CD14-positive monocyte (primary cell): ENCODE measurements around the gene RASAL2. TPM values are rescaled to one million over a fixed set of nuclear protein-coding genes. Genes with fewer than 3 reads are reported as not detected.

Experiments used
- DNase-seq, 3 donors: peaks; one replicate each; pipeline ENCODE4 v3.0.0-alpha.2; 2011 to 2022
- H2AFZ ChIP-seq: 2 replicates; pipeline ENCODE4 v1.6.0; 2012; ENCODE audit warnings: mild to moderate bottlenecking, low read depth, low read length, inconsistent platforms; ENCODE audit not compliant: insufficient read depth, poor library complexity, severe bottlenecking
- H3K27ac ChIP-seq, 2 donors: 1 replicate in 1 of 2; 2 replicates in 1 of 2; pipeline ENCODE4 v1.5.1; 2012 to 2013; ENCODE audit warnings: low read length in 2 of 2, control low read depth in 1 of 2, inconsistent platforms in 1 of 2, low read depth in 1 of 2, mild to moderate bottlenecking in 1 of 2
- H3K27me3 ChIP-seq, 2 donors: one replicate each; pipeline versions ENCODE4 v1.6.0 to v1.6.1; 2011 to 2013; ENCODE audit warnings: low read length in 2 of 2; ENCODE audit not compliant: control insufficient read depth in 2 of 2, insufficient read depth in 2 of 2
- H3K36me3 ChIP-seq, 2 donors: replicated peaks in 1 of 2; 1 replicate in 1 of 2; 2 replicates in 1 of 2; pipeline versions ENCODE4 v1.5.1 to v1.6.1; 2012 to 2013; ENCODE audit warnings: low read length in 2 of 2, control low read depth in 1 of 2, inconsistent platforms in 1 of 2, mild to moderate bottlenecking in 1 of 2; ENCODE audit not compliant: insufficient read depth in 2 of 2, control insufficient read depth in 1 of 2
- H3K4me1 ChIP-seq, 2 donors: 1 replicate in 1 of 2; 2 replicates in 1 of 2; pipeline versions ENCODE4 v1.5.1 to v1.6.1; 2012 to 2013; ENCODE audit warnings: low read length in 2 of 2, control low read depth in 1 of 2, inconsistent platforms in 1 of 2, mild to moderate bottlenecking in 1 of 2, moderate library complexity in 1 of 2; ENCODE audit not compliant: insufficient read depth in 2 of 2, control insufficient read depth in 1 of 2
- H3K4me2 ChIP-seq: replicated peaks from 2 replicates; pipeline ENCODE3; 2012; ENCODE audit warnings: low read length, moderate library complexity, mild to moderate bottlenecking; ENCODE audit not compliant: poor library complexity, severe bottlenecking; ENCODE audit errors: extremely low read depth
- H3K4me3 ChIP-seq, 3 experiments: fragments of 200-600 bp in 1 of 3; sonication (generic) in 1 of 3; replicated peaks in 1 of 3; 1 replicate in 2 of 3; 2 replicates in 1 of 3; pipeline ENCODE4 v1.5.1; 2011 to 2013; ENCODE audit warnings: low read length in 3 of 3, mild to moderate bottlenecking in 3 of 3, control low read depth in 2 of 3, low read depth in 2 of 3, inconsistent platforms in 1 of 3, moderate library complexity in 1 of 3
- H3K79me2 ChIP-seq: 2 replicates; pipeline ENCODE4 v1.6.0; 2012; ENCODE audit warnings: mild to moderate bottlenecking, control low read depth, inconsistent platforms, low read length, moderate library complexity; ENCODE audit not compliant: insufficient read depth
- H3K9ac ChIP-seq: 2 replicates; pipeline ENCODE4 v1.6.0; 2017; ENCODE audit warnings: low read length, mild to moderate bottlenecking; ENCODE audit not compliant: insufficient read depth, poor library complexity, severe bottlenecking
- H3K9me3 ChIP-seq, 2 donors: replicated peaks in 1 of 2; 1 replicate in 1 of 2; 2 replicates in 1 of 2; pipeline versions ENCODE4 v1.5.1 to v1.6.1; 2012 to 2013; ENCODE audit warnings: low read length in 2 of 2, control low read depth in 1 of 2; ENCODE audit not compliant: control insufficient read depth in 1 of 2, insufficient read depth in 1 of 2
- H4K20me1 ChIP-seq: 2 replicates; pipeline ENCODE4 v1.6.0; 2012; ENCODE audit warnings: mild to moderate bottlenecking, low read length, control low read depth, moderate library complexity; ENCODE audit not compliant: insufficient read depth
- H3K27ac Mint-ChIP-seq, 7 donors: one replicate each; pipeline ENCODE4 v1.8.0; 2020; ENCODE audit warnings: mild to moderate bottlenecking in 7 of 7, mixed read lengths in 7 of 7, moderate library complexity in 6 of 7, inconsistent platforms in 2 of 7
- H3K27me3 Mint-ChIP-seq, 3 donors: one replicate each; pipeline ENCODE4 v1.8.0; 2021 to 2022; ENCODE audit warnings: low read depth in 3 of 3, mild to moderate bottlenecking in 3 of 3, mixed read lengths in 3 of 3, moderate library complexity in 3 of 3, inconsistent platforms in 1 of 3
- H3K36me3 Mint-ChIP-seq, 2 donors: one replicate each; pipeline ENCODE4 v1.8.0; 2020; ENCODE audit warnings: mixed read lengths in 2 of 2, inconsistent platforms in 1 of 2, mild to moderate bottlenecking in 1 of 2
- H3K4me1 Mint-ChIP-seq: one replicate; pipeline ENCODE4 v1.8.0; 2020; ENCODE audit warnings: mild to moderate bottlenecking, mixed read lengths
- H3K4me3 Mint-ChIP-seq, 2 donors: one replicate each; pipeline ENCODE4 v1.8.0; 2020; ENCODE audit warnings: mild to moderate bottlenecking in 2 of 2, mixed read lengths in 2 of 2, moderate library complexity in 1 of 2
- H3K9me3 Mint-ChIP-seq, 7 donors: one replicate each; pipeline ENCODE4 v1.8.0; 2020 to 2022; ENCODE audit warnings: mixed read lengths in 7 of 7, mild to moderate bottlenecking in 6 of 7, moderate library complexity in 6 of 7, inconsistent platforms in 2 of 7
- CTCF ChIP-seq: fragments of 200-600 bp; IDR thresholded peaks from one replicate; pipeline ENCODE4 v1.8.0; 2022; ENCODE audit warnings: antibody characterized with exemption, mild to moderate bottlenecking
- WGBS: methylation state at CpG from one replicate; pipeline ENCODE4 v1.1.5; 2013; ENCODE audit warnings: missing lambda C conversion rate; ENCODE audit not compliant: insufficient coverage; 5-methylcytosine and 5-hydroxymethylcytosine counted together
- intact Hi-C, 2 donors: fragments of 100-400 bp; cut with micrococcal nuclease; formaldehyde crosslinking; loops; one replicate each; pipeline versions ENCODE4 v1.15.0 to v1.15.1; 2023
- polyA plus RNA-seq, 3 donors: library from polyadenylated mRNA; depleted of rRNA in 1 of 3; unstranded in 2 of 3; stranded (reverse) in 1 of 3; fragments of 300-500 nt in 2 of 3; fragments of >200 nt in 1 of 3; fragmentation: Illumina TruSeq in 2 of 3; gene quantifications; 1 replicate in 2 of 3; 2 replicates in 1 of 3; pipeline ENCODE4 v1.2.3, GENCODE V29; 2012 to 2021

Gene RASAL2
- polyA plus RNA-seq, 3 donors: 0.15 to 1.00 (median 0.63) TPM

DNA sequence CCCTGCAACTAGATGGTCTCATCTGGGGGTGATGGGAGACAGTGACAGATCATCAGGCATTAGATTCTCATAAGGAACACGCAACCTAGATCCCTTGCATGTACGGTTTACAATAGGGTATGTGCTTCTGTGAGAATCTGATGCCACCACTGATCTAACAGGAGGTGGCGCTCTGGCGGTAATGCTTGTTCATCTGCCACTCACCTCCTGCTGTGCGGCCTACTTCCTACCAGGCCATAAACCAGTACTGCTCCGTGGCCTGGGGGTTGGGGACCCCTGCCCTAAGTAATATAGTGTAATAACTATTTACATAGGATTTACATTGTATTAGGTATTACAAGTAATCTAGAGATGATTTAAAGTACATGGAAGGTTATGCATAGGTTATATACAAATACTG lies 267.9 kb downstream of the RASAL2 start:
- no peak for TF ChIP-seq CTCF
- no peak overlapping the region for H3K9ac ChIP-seq
- H3K9me3 ChIP-seq: no peaks in the 10 kb centered on the region
- H3K27ac Mint-ChIP-seq: no peak overlapping the region
- no peaks in the 10 kb centered on the region for H3K36me3 Mint-ChIP-seq
- WGBS: no CpG with 5 or more reads among the region's 6 CpGs
- intact Hi-C loops: no loop called here
- no peaks in the 10 kb centered on the region for H3K4me1 Mint-ChIP-seq
- no peaks in the 10 kb centered on the region for H3K4me1 ChIP-seq
- H3K4me3 Mint-ChIP-seq: no peak overlapping the region
- H3K27ac ChIP-seq: no peak overlapping the region
- no peaks in the 10 kb centered on the region for H4K20me1 ChIP-seq
- H3K36me3 ChIP-seq: no peaks in the 10 kb centered on the region
- no peak for DNase-seq
- no peak overlapping the region for H2AFZ ChIP-seq
- no peaks in the 10 kb centered on the region for H3K27me3 ChIP-seq
- no peak overlapping the region for H3K4me2 ChIP-seq
- no peaks in the 10 kb centered on the region for H3K9me3 Mint-ChIP-seq
- peaks cover 0 to 2% (median 2%) of the 10 kb centered on the region in 3 donors for H3K27me3 Mint-ChIP-seq
- H3K4me3 ChIP-seq: no peak overlapping the region
- no peaks in the 10 kb centered on the region for H3K79me2 ChIP-seq

- Histone ChIP-seq H2AFZ (no peak overlapping the region), H3K27me3 (no peaks in the 10 kb centered on the region), H3K9me3 (no peaks in the 10 kb centered on the region), H4K20me1 (no peaks in the 10 kb centered on the region), H3K4me3 (no peak overlapping the region), H3K36me3 (no peaks in the 10 kb centered on the region), H3K9ac (no peak overlapping the region), H3K4me1 (no peaks in the 10 kb centered on the region), H3K4me2 (no peak overlapping the region), H3K79me2 (no peaks in the 10 kb centered on the region), H3K27ac (no peak overlapping the region)
- no peak for DNase-seq
- no CpG with 5 or more reads among the region's 4 CpGs for WGBS
- no peak overlapping the region for H3K4me3 Mint-ChIP-seq
- no peaks in the 10 kb centered on the region for H3K9me3 Mint-ChIP-seq
- TF ChIP-seq CTCF: no peak
- H3K36me3 Mint-ChIP-seq: no peaks in the 10 kb centered on the region
- peaks cover 0 to 2% (median 2%) of the 10 kb centered on the region in 3 donors for H3K27me3 Mint-ChIP-seq
- intact Hi-C loops: no loop called here
- H3K4me1 Mint-ChIP-seq: no peaks in the 10 kb centered on the region
- H3K27ac Mint-ChIP-seq: no peak overlapping the region
Observed at GRCh38 chr1:178362747-178363146, 268.8 kb downstream of the RASAL2 start.
